GM12873 (cell line): ENCODE data around the gene SLC4A4.

Experiments used
- TF ChIP-seq, protein P1 (sequence below): IDR thresholded peaks from 2 replicates; pipeline ENCODE4 v1.5.1; 2012; ENCODE audit warnings: low read depth, mild to moderate bottlenecking, moderate library complexity, low read length, control low read depth; ENCODE audit not compliant: insufficient read depth; ENCODE audit errors: missing control alignments

The SLC4A4 gene

DNA sequence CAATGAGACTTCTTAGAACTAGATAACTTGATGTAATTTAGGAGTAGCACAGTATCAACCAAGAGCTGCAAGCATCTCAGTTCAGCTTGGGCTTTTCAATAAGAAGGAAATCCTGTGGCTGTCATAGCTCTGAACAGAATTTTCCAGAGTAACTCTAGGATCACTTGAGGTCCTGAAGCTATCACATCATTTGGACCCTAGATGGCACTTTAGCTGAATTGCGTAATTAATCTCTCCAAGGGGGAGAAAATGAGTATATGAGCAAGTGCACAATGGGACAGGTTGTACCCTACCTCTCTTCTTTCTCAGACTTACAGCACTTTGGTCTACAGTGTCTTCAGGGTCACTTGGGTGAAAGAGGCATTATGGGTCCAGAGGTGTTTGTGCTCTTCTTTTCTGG, 45.2 kb downstream of the SLC4A4 start:
- TF ChIP-seq, protein P1, sequence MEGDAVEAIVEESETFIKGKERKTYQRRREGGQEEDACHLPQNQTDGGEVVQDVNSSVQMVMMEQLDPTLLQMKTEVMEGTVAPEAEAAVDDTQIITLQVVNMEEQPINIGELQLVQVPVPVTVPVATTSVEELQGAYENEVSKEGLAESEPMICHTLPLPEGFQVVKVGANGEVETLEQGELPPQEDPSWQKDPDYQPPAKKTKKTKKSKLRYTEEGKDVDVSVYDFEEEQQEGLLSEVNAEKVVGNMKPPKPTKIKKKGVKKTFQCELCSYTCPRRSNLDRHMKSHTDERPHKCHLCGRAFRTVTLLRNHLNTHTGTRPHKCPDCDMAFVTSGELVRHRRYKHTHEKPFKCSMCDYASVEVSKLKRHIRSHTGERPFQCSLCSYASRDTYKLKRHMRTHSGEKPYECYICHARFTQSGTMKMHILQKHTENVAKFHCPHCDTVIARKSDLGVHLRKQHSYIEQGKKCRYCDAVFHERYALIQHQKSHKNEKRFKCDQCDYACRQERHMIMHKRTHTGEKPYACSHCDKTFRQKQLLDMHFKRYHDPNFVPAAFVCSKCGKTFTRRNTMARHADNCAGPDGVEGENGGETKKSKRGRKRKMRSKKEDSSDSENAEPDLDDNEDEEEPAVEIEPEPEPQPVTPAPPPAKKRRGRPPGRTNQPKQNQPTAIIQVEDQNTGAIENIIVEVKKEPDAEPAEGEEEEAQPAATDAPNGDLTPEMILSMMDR = no peak

DNA sequence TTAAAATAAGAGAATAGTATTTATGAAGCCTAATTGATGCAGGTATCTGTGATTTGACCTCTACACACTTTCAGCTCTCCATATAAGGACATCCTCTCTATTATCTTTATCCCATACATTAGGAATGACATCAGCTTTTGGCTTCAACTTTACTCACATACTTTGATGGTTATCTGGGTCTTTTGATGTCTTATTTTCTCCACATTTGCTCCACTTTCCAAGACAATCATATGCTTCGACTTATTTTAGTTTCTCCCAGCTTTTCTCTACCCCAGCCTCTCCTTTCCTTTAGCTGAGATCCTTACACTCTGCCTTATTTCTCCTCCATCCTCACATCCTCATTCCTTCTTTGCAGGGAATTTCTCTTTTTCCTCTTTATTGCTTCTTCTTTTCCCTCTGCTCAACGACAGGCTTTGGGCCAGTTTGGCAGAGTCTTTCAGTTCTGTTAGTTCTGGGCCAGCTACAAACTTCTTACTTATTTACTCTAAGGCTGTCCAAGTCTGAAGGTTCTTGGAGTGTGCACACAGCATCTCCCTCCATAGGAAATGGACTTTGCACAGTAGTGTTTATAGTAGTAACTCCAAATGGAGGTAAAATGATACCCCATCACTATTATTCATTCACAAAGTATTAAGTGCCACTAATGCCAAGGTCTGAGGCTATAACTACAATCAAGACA, 50.5 kb downstream of the SLC4A4 start:
- TF ChIP-seq, protein P1 = no peak

DNA sequence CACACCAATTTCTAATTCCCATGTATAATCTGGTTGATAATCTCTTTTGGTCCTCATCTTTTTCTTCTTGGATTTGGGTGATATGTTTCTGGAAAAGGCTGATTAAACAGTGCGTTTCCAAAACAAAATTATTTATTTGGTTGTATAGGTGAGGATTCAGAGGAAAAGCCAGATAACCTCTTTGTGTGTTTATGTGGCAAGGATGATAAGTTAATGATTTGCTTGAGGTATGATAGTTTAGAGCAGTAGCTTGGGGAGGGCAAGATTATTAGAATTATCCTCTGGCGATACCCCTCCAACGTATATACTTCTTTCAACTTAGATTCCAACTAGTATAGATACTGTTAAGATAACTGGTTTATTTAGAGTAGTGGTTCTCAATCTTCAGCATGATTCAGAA, 53.3 kb downstream of the SLC4A4 start:
- TF ChIP-seq, protein P1 = no peak

DNA sequence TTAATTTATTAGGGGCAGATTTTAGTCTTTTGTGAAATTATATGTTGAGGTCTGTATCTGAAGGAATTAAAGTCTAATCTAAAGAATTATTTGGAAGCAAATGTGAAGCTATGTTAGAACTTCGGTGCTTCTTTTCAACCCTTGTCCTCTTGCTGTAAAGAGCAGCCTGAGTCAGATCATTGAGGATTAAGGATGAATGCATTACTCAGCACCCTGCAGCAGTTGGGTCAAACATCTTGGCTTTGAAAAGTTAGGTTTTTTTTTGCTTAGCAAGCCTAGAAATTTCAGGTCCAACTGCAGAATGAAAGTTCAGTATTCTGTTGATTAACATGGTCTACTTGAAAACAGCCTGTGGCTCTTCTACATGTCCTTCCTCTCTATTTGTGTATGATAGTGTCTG, 57.6 kb downstream of the SLC4A4 start:
- TF ChIP-seq, protein P1 = no peak

DNA sequence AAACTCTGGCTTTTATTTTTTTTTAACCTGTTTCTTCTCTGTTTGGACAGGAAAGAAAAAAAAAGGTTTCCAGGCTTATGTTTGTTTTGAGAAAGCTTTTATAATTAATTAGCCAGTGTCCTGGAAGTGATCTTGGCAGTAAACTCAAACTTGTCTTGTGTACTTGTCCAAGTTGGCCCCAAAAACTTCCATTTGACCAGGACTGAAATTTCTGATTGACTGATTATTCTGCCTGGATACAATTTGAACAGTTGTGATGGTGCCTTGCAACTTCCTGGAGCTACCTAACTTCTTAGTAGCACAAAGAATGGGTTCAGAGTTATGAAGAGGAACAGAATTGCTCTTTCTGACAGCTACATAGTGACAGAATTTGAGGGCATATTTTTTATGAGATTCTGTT, 62.0 kb downstream of the SLC4A4 start:
- TF ChIP-seq, protein P1 = no peak

DNA sequence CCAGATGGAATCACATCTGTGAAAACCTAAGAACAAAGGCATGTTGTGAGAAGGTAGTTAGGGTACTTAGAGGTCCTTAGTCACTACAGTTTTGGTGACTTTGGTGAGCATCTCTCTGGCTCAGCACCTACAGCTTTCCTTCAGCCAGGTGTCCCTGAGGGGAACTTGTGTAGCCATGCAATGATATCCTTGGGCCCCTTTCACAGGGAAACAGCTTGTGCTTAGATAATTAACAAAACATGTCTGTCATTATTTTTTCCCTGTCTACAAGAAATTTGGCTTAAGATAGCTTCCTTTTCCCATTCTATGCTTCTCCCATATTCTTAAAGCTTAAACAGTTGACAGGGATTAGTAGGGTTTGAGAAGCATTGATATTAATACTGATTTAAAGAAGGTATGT, 63.8 kb downstream of the SLC4A4 start:
- TF ChIP-seq, protein P1 = no peak

DNA sequence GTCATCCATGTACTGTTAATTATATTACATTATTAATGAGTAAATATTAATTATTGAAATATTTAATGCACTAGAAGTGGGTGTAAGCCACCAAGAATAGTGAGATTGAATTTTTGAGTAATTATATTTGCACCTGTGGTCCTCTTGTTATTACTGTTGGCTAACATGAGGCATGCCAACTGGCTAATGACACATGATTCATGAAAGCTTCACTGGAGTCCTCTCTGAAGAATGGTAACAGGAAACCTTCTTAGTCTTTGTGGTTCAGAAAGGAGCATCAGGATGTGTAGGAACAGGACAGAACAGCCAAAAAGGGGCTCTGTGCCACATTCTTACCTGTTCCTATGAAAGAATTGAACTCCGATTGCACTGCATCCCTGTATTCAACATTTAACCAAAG, 65.2 kb downstream of the SLC4A4 start:
- TF ChIP-seq, protein P1 = no peak
